HL-60 (cell line): ENCODE measurements around the gene TOP2B.

Source experiments
- DNase-seq, 2 experiments: peaks; one replicate each; pipeline ENCODE4 v3.0.0-alpha.2; 2010 to 2020; ENCODE audit warnings: low read depth in 1 of 2, low spot score in 1 of 2
- H3K27ac ChIP-seq: fragments of 250-450 bp; sonication (Bioruptor Pico); replicated peaks from 2 replicates; pipeline ENCODE4 v1.5.1; 2020; ENCODE audit warnings: mild to moderate bottlenecking, moderate library complexity
- H3K27me3 ChIP-seq: fragments of 250-450 bp; sonication (Bioruptor Pico); 2 replicates; pipeline ENCODE4 v1.5.1; 2021; ENCODE audit warnings: mild to moderate bottlenecking, moderate library complexity; ENCODE audit not compliant: insufficient read depth, poor library complexity, severe bottlenecking
- H3K4me3 ChIP-seq: replicated peaks from 2 replicates; pipeline ENCODE4 v1.5.1; 2011; ENCODE audit warnings: mild to moderate bottlenecking, control low read depth, low read length; ENCODE audit not compliant: insufficient read depth
- CTCF ChIP-seq: IDR thresholded peaks from one replicate; pipeline ENCODE4 v1.5.1; 2011; ENCODE audit warnings: low read length, control low read depth, inconsistent platforms; ENCODE audit not compliant: insufficient read depth
- GABPA ChIP-seq: IDR thresholded peaks from 2 replicates; pipeline ENCODE4 v1.6.1; 2012; ENCODE audit warnings: low read depth
- POLR2AphosphoS5 ChIP-seq: IDR thresholded peaks from 2 replicates; pipeline ENCODE4 v1.6.1; 2012; ENCODE audit warnings: low read depth
- SPI1 ChIP-seq: IDR thresholded peaks from 2 replicates; pipeline ENCODE4 v1.6.1; 2012; ENCODE audit warnings: low read depth, mild to moderate bottlenecking, borderline replicate concordance
- TF ChIP-seq, protein P1 (sequence below): IDR thresholded peaks from 2 replicates; pipeline ENCODE4 v1.6.1; 2012; ENCODE audit warnings: low read depth; ENCODE audit not compliant: insufficient replicate concordance

TOP2B gene

DNA sequence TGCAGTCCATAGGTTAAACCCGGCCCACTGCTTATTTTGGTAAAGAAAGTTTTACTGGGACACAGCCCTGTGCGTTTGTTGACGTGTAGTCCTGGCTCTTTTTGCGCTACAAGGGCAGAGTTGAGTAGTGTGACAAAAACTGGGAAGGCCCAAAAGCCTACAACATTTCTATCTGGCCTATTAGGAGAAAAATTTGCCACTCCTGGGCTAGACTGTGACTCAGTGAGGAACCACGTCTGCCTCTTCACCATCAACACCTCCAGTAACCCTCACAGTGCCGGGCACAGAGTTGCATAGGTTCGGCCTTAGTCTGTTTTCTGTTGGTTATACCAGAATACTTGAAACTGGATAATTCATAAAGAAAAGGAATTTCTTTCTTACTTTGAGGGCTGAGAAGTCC lies 110.3 kb downstream of the TOP2B start:
- H3K27ac ChIP-seq, result no peak overlapping the region
- H3K27me3 ChIP-seq, result peaks cover 2% of the 10 kb centered on the region
- DNase-seq, result no peak
- TF ChIP-seq SPI1 (no peak), POLR2AphosphoS5 (no peak), GABPA (no peak), CTCF (no peak)
- TF ChIP-seq, protein P1, sequence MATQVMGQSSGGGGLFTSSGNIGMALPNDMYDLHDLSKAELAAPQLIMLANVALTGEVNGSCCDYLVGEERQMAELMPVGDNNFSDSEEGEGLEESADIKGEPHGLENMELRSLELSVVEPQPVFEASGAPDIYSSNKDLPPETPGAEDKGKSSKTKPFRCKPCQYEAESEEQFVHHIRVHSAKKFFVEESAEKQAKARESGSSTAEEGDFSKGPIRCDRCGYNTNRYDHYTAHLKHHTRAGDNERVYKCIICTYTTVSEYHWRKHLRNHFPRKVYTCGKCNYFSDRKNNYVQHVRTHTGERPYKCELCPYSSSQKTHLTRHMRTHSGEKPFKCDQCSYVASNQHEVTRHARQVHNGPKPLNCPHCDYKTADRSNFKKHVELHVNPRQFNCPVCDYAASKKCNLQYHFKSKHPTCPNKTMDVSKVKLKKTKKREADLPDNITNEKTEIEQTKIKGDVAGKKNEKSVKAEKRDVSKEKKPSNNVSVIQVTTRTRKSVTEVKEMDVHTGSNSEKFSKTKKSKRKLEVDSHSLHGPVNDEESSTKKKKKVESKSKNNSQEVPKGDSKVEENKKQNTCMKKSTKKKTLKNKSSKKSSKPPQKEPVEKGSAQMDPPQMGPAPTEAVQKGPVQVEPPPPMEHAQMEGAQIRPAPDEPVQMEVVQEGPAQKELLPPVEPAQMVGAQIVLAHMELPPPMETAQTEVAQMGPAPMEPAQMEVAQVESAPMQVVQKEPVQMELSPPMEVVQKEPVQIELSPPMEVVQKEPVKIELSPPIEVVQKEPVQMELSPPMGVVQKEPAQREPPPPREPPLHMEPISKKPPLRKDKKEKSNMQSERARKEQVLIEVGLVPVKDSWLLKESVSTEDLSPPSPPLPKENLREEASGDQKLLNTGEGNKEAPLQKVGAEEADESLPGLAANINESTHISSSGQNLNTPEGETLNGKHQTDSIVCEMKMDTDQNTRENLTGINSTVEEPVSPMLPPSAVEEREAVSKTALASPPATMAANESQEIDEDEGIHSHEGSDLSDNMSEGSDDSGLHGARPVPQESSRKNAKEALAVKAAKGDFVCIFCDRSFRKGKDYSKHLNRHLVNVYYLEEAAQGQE, result no peak
- no peak overlapping the region for H3K4me3 ChIP-seq

DNA sequence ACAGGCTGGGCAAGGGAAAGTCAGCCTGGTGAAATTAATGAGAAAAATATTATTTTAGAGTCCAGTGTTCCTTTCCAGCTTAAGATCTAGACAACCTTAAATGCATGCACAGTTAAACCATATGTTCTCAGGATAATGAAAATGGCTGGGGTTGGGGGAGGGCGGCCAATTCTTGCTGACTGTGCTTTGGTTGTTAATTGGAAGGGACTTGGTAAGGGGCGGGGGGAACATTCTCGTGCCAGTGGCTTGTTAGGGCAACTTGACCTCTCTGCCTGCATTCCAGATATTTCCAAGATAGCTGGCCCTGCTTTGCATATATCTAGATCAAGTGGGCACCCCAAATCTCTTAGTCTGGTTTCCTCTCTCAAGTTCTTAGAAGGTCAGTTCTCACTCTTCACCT lies 112.5 kb downstream of the TOP2B start:
- no peak for TF ChIP-seq SPI1
- TF ChIP-seq CTCF, result no peak
- no peak for TF ChIP-seq POLR2AphosphoS5
- TF ChIP-seq GABPA, result no peak
- TF ChIP-seq, protein P1, result no peak
- H3K27me3 ChIP-seq, result no peaks in the 10 kb centered on the region
- no peak overlapping the region for H3K27ac ChIP-seq
- no peak for DNase-seq
- no peak overlapping the region for H3K4me3 ChIP-seq

- no peak for DNase-seq
- TF ChIP-seq SPI1 (no peak), CTCF (no peak), GABPA (no peak), POLR2AphosphoS5 (no peak)
- TF ChIP-seq, protein P1, result no peak
- Histone ChIP-seq H3K4me3 (no peak overlapping the region), H3K27ac (no peak overlapping the region), H3K27me3 (no peaks in the 10 kb centered on the region)
These were observed 115.9 kb downstream of the TOP2B start for GRCh38 chr3:25548836-25549235.
